Cortex of kidney (tissue), 1 donor: ENCODE measurements around the gene DPYSL5.

Source experiments
- DNase-seq: peaks from one replicate; lab custom pipeline; 2025; lab: John Stamatoyannopoulos, UW

DPYSL5 gene

DNA sequence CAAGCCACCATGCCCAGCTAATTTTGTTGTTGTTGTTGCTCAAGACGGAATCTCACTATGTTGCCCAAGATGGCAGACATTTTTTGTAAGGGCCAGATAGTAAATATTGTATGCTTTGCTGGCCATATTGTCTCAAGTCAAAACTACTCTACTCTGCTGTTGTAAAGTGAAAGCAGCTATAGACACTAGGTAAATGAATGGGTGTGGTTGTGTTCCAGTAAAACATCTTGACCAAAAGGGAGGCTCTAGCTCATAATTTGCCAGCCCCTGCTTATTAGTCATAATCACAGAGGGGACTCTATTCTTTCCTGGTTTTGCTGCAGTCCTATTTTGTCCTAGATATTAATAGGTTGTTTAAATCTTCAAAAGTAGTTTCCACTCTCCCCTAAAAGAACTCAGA lies 147.1 kb downstream of the DPYSL5 start:
- no peak for DNase-seq

DNA sequence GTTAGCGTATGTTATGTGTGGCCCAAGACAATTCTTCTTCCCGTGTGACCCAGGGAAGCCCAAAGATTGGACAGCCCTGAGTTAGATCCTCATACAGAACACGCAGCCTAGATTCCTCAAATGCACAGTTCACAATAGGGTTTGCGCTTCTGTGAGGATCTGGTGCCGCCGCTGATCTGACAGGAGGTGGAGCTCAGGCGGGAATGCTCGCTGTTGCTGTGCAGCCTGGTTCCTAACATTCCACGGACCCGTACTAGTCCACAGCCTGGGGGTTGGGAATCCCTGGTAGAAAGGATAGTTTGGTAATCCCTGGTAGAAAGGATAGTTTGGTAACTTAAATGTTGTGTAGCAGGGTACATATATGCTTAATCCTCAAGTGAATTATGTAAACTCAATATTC lies 149.5 kb downstream of the DPYSL5 start:
- no peak for DNase-seq

DNA sequence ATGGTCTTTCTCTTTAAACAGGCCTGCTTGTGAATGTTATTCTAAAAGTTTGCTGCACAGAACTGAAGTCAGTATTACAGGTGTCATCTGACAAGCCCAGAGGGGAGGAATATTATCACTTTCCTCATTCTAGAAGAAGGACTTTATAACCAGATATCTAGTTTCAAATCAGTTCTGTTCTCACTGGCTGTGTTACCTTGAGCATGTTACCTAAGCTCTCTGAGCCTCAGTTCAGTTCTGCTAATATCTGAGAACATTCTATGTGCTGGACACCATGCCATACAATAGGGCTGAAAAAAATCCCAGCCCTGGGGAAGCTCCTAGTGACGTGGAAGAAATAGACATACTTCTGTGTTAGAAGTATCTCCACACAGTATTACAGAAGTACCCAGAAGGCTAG lies 150.4 kb downstream of the DPYSL5 start:
- no peak for DNase-seq
